ENCODE results near the gene SMG6. TPM values are rescaled to one million over a fixed set of nuclear protein-coding genes. Genes with fewer than 3 reads are reported as not detected.

Gene SMG6
- total and polyA plus RNA-seq, 8 donors: 8.4 to 19.8 (median 12.1) TPM

GRCh38 chr17:2085648-2085949, 218.0 kb downstream of the SMG6 start:
- TF ChIP-seq, protein P1, sequence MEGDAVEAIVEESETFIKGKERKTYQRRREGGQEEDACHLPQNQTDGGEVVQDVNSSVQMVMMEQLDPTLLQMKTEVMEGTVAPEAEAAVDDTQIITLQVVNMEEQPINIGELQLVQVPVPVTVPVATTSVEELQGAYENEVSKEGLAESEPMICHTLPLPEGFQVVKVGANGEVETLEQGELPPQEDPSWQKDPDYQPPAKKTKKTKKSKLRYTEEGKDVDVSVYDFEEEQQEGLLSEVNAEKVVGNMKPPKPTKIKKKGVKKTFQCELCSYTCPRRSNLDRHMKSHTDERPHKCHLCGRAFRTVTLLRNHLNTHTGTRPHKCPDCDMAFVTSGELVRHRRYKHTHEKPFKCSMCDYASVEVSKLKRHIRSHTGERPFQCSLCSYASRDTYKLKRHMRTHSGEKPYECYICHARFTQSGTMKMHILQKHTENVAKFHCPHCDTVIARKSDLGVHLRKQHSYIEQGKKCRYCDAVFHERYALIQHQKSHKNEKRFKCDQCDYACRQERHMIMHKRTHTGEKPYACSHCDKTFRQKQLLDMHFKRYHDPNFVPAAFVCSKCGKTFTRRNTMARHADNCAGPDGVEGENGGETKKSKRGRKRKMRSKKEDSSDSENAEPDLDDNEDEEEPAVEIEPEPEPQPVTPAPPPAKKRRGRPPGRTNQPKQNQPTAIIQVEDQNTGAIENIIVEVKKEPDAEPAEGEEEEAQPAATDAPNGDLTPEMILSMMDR (IDR thresholded peaks at IDR 0.05): no peak

GRCh38 chr17:2084766-2085647, 218.6 kb downstream of the SMG6 start:
- 78 to 82% methylated on average over 13 of the region's 13 CpGs for WGBS, 2 donors
- Histone ChIP-seq H3K4me1 (peaks cover 0 to 23% (median 3%) of the 10 kb centered on the region in 3 donors), H3K27me3 (no peaks in the 10 kb centered on the region), H3K27ac (peak overlapping the region in 2 of 4 donors; percentile 69 to 81), H3K9me3 (no peaks in the 10 kb centered on the region), H3K4me3 (no peak overlapping the region), H3K36me3 (peaks cover 0 to 13% (median 0%) of the 10 kb centered on the region in 3 donors)
- intact Hi-C loops (cut with DNase I): no loop called here
- ATAC-seq (peak in 3 of 4 donors; percentile 6 to 38 (median 31)), FAIRE-seq (no peak), DNase-seq (no peak)
- TF ChIP-seq, protein P1 (IDR thresholded peaks at IDR 0.05): no peak

More at GRCh38 chr17:2085648-2085949, 218.0 kb downstream of the SMG6 start:
- H3K4me3 ChIP-seq: no peak overlapping the region
- ATAC-seq (no peak), DNase-seq (no peak), FAIRE-seq (no peak)
- WGBS, 2 donors: 61 to 78% methylated on average over 5 of the region's 5 CpGs
- peaks cover 0 to 23% (median 3%) of the 10 kb centered on the region in 3 donors for H3K4me1 ChIP-seq
- H3K9me3 ChIP-seq: no peaks in the 10 kb centered on the region
- H3K36me3 ChIP-seq: peaks cover 0 to 13% (median 0%) of the 10 kb centered on the region in 3 donors
- H3K27ac ChIP-seq: peak overlapping the region in 2 of 4 donors; percentile 60 to 81
- no peaks in the 10 kb centered on the region for H3K27me3 ChIP-seq
- intact Hi-C loops (cut with DNase I): no loop called here

GRCh38 chr17:2084036-2084765, 219.4 kb downstream of the SMG6 start:
- intact Hi-C loops (cut with DNase I): no loop called here
- WGBS, 2 donors: 80 to 81% methylated on average over 8 of the region's 8 CpGs
- Histone ChIP-seq H3K4me1 (peaks cover 0 to 23% (median 3%) of the 10 kb centered on the region in 3 donors), H3K36me3 (peaks cover 0 to 13% (median 0%) of the 10 kb centered on the region in 3 donors), H3K27me3 (no peaks in the 10 kb centered on the region), H3K9me3 (no peaks in the 10 kb centered on the region), H3K4me3 (no peak overlapping the region), H3K27ac (peak overlapping the region; percentile 31 to 81 (median 56))
- FAIRE-seq (no peak), ATAC-seq (peak; percentile 11 to 36 (median 28)), DNase-seq (no peak)
- TF ChIP-seq, protein P1 (IDR thresholded peaks at IDR 0.05): no peak

GRCh38 chr17:2083613-2084035, 220.0 kb downstream of the SMG6 start:
- DNase-seq (peak in 1 of 6 donors; percentile 59), ATAC-seq (peak; percentile 46 to 74 (median 64)), FAIRE-seq (no peak)
- Histone ChIP-seq H3K9me3 (no peaks in the 10 kb centered on the region), H3K36me3 (peaks cover 0 to 13% (median 0%) of the 10 kb centered on the region in 3 donors), H3K27ac (peak overlapping the region; percentile 31 to 81 (median 56)), H3K27me3 (no peaks in the 10 kb centered on the region), H3K4me1 (peaks cover 0 to 18% (median 3%) of the 10 kb centered on the region in 3 donors), H3K4me3 (no peak overlapping the region)
- 51 to 55% methylated on average over 7 of the region's 7 CpGs for WGBS, 2 donors
- TF ChIP-seq, protein P1 (IDR thresholded peaks at IDR 0.05): no peak
- intact Hi-C loops (cut with DNase I): no loop called here
